Muscle layer of duodenum (tissue), 2 donors: Measurements from ENCODE around the gene BSN.

ENCODE experiments used
- H3K27ac ChIP-seq: one replicate; pipeline ENCODE4 v1.7.0; 2013; ENCODE audit warnings: mild to moderate bottlenecking, low read length
- H3K27me3 ChIP-seq: one replicate; pipeline ENCODE4 v1.7.0; 2013; ENCODE audit warnings: low read depth, mild to moderate bottlenecking, control low read depth, low read length
- H3K36me3 ChIP-seq, 2 donors: one replicate each; pipeline ENCODE4 v1.7.0; 2013; ENCODE audit warnings: low read length in 2 of 2, control low read depth in 1 of 2, mild to moderate bottlenecking in 1 of 2; ENCODE audit not compliant: insufficient read depth in 2 of 2, control insufficient read depth in 1 of 2
- H3K4me1 ChIP-seq, 2 donors: one replicate each; pipeline ENCODE4 v1.7.0; 2013; ENCODE audit warnings: low read length in 2 of 2, mild to moderate bottlenecking in 2 of 2, control low read depth in 1 of 2, moderate library complexity in 1 of 2; ENCODE audit not compliant: insufficient read depth in 2 of 2, control insufficient read depth in 1 of 2
- H3K4me3 ChIP-seq, 2 donors: one replicate each; pipeline ENCODE4 v1.7.0; 2013; ENCODE audit warnings: low read length in 2 of 2, low read depth in 1 of 2, mild to moderate bottlenecking in 1 of 2
- H3K9me3 ChIP-seq, 2 donors: one replicate each; pipeline ENCODE4 v1.7.0; 2013; ENCODE audit warnings: low read length in 2 of 2, control low read depth in 1 of 2, mild to moderate bottlenecking in 1 of 2; ENCODE audit not compliant: control insufficient read depth in 1 of 2
- donor health status: healthy.

BSN gene

GRCh38 chr3:49658711-49659110, 104.4 kb downstream of the BSN start:
- H3K9me3 ChIP-seq: no peaks in the 10 kb centered on the region
- no peak overlapping the region for H3K27ac ChIP-seq
- H3K4me1 ChIP-seq: peaks cover 0 to 5% of the 10 kb centered on the region in 2 donors
- H3K4me3 ChIP-seq: no peak overlapping the region
- no peaks in the 10 kb centered on the region for H3K27me3 ChIP-seq
- no peaks in the 10 kb centered on the region for H3K36me3 ChIP-seq

DNA sequence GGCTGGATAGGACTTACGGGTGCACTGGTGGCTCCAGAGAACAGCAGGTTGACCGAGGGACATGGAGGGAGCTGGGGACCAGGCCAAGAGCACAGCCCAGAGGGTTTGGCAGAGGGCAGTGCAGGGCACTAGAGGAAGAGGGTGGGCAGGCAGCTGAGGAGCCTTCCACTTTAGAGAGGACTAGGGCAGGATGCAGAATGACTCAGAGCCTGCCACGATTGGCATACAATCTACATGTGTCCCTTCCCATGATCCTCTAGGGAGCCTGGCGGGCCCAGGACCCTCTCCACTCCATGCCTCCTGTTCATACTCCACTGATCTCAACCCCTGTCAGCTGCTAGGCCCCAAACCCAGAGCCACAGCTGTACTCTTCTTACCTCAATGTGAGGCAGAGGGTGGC, 105.5 kb downstream of the BSN start:
- peaks cover 0 to 5% of the 10 kb centered on the region in 2 donors for H3K4me1 ChIP-seq
- no peak overlapping the region for H3K27ac ChIP-seq
- H3K4me3 ChIP-seq: no peak overlapping the region
- H3K27me3 ChIP-seq: no peaks in the 10 kb centered on the region
- no peaks in the 10 kb centered on the region for H3K9me3 ChIP-seq
- no peaks in the 10 kb centered on the region for H3K36me3 ChIP-seq

- H3K27ac ChIP-seq: no peak overlapping the region
Measured at GRCh38 chr3:49661281-49661680, 107.0 kb downstream of the BSN start.

DNA sequence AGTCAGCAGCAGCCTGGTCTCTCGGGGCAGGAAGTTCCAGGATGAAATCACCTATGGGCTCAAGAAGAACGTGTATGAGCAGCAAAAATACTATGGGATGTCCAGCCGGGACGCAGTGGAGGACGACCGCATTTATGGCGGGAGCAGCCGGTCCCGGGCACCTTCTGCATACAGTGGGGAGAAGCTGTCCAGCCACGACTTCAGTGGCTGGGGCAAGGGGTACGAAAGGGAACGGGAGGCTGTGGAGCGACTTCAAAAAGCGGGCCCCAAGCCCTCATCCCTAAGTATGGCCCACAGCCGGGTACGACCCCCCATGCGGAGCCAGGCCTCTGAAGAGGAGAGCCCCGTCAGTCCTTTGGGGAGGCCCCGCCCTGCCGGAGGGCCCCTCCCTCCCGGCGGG, 107.7 kb downstream of the BSN start:
- Histone ChIP-seq H3K4me3 (no peak overlapping the region), H3K27me3 (no peaks in the 10 kb centered on the region), H3K4me1 (no peaks in the 10 kb centered on the region), H3K9me3 (no peaks in the 10 kb centered on the region), H3K27ac (no peak overlapping the region), H3K36me3 (no peaks in the 10 kb centered on the region)

More at GRCh38 chr3:49661281-49661680, 107.0 kb downstream of the BSN start:
- Histone ChIP-seq H3K4me1 (peaks cover 0 to 5% of the 10 kb centered on the region in 2 donors), H3K27me3 (no peaks in the 10 kb centered on the region), H3K4me3 (no peak overlapping the region), H3K9me3 (no peaks in the 10 kb centered on the region), H3K36me3 (no peaks in the 10 kb centered on the region)

DNA sequence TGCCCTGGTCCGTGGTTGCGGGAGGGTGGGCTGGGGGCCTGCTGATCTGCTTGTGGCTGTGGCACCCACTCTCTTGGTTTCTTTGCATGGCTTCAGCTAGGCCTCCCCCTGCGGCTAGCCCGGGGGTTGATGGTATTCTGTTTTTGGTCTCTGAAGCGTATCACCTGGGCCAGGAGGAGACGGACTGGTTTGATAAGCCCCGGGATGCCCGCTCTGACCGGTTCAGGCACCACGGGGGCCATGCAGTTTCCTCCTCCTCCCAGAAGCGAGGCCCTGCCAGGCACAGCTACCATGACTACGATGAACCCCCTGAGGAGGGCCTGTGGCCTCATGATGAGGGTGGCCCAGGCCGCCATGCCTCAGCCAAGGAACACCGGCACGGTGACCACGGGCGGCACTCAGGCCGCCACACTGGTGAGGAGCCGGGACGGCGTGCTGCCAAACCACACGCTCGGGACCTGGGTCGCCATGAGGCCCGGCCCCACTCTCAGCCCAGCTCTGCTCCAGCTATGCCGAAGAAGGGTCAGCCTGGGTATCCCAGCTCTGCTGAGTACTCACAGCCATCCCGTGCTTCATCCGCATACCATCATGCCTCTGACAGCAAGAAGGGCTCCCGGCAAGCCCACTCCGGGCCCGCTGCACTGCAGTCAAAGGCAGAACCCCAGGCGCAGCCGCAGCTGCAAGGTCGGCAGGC, 108.6 kb downstream of the BSN start:
- Histone ChIP-seq H3K4me3 (no peak overlapping the region), H3K4me1 (no peaks in the 10 kb centered on the region), H3K36me3 (no peaks in the 10 kb centered on the region), H3K9me3 (no peaks in the 10 kb centered on the region), H3K27me3 (no peaks in the 10 kb centered on the region), H3K27ac (no peak overlapping the region)

DNA sequence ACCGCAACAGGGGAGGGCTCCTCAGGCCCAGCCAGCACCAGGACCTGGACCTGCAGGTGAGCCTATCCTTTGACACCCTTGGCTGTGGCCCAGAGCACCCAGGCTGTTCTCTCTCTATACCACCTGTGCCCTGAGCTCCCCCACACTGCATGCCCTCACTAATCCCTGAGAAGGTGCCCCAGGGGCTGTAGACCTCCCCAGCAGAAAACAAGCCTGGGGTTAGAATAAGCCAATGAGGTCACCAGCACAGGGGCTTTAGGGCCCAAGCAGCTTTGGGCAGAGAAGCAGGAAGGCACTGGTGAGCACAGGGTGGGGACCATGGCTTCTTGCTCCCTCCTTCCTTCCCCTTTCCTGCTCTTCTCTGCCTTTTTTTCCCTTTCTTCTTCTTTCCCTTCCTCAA, 109.6 kb downstream of the BSN start:
- no peak overlapping the region for H3K4me3 ChIP-seq
- H3K36me3 ChIP-seq: no peaks in the 10 kb centered on the region
- no peaks in the 10 kb centered on the region for H3K9me3 ChIP-seq
- no peak overlapping the region for H3K27ac ChIP-seq
- H3K27me3 ChIP-seq: no peaks in the 10 kb centered on the region
- H3K4me1 ChIP-seq: no peaks in the 10 kb centered on the region

DNA sequence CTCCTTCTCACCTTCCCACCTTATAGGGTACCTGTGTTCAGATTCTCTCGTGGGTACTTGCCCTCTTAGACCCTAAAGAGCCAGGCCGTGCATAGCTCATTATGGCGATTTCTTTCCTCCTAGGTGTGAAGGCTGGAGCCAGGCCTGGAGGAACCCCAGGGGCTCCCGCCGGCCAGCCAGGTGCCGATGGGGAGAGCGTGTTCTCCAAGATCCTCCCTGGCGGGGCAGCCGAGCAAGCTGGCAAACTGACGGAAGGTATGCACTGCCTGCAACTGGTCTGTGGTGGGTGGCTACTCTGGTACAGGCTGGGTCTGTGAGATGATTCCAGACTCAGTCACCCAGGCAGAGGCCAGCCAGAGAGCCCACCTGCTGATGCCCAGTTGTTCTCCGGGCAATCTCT, 110.0 kb downstream of the BSN start:
- Histone ChIP-seq H3K27ac (no peak overlapping the region), H3K27me3 (no peaks in the 10 kb centered on the region), H3K36me3 (no peaks in the 10 kb centered on the region), H3K4me1 (no peaks in the 10 kb centered on the region), H3K9me3 (no peaks in the 10 kb centered on the region), H3K4me3 (no peak overlapping the region)

- Histone ChIP-seq H3K4me3 (no peak overlapping the region), H3K27me3 (no peaks in the 10 kb centered on the region), H3K36me3 (no peaks in the 10 kb centered on the region), H3K27ac (no peak overlapping the region), H3K4me1 (no peaks in the 10 kb centered on the region), H3K9me3 (no peaks in the 10 kb centered on the region)
Measured at GRCh38 chr3:49665822-49666519, 111.7 kb downstream of the BSN start.

DNA sequence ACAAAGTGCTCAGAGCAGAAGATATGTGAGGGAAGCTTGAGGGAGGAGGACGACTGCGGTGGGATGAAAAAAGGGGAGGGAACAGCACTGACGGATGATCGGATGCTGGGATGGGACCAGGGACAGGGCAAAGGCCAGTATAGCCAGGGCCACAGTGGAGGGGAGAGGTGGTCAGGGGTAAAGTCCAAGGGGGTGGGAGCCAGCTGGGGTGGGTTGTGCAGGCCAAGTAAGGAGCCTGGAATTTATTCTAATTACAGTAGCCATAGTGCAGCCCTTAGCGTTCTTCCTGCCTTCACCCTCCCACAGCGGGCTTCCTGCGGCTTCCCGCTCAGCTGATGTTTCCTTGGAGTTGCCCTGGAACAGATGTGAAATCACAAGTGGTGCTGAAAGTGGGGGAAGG, 112.3 kb downstream of the BSN start:
- no peaks in the 10 kb centered on the region for H3K36me3 ChIP-seq
- H3K27me3 ChIP-seq: no peaks in the 10 kb centered on the region
- H3K9me3 ChIP-seq: no peaks in the 10 kb centered on the region
- no peaks in the 10 kb centered on the region for H3K4me1 ChIP-seq
- H3K4me3 ChIP-seq: no peak overlapping the region
- no peak overlapping the region for H3K27ac ChIP-seq

- Histone ChIP-seq H3K4me1 (no peaks in the 10 kb centered on the region), H3K4me3 (no peak overlapping the region), H3K27me3 (no peaks in the 10 kb centered on the region), H3K27ac (no peak overlapping the region), H3K9me3 (no peaks in the 10 kb centered on the region), H3K36me3 (no peaks in the 10 kb centered on the region)
Measured at GRCh38 chr3:49667701-49668413, 113.6 kb downstream of the BSN start.

DNA sequence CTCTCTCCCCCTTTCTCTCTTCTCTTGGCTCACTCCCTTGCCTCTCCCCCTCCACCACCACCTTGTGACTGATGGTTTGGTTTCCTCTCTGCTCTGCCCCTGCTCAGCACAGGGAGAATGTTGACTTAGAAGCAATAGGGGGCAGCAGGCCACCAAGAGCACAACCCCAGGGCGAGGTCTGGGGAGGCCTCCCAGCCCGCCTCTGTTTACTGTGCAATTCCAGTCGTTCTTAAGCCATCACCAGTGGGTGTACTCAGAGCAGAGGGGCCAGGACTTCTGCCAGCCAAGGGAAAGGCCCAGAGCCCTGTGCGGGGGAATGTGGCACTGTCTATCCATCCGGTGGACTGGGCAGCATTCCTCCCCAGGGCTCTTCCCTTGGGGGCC, 114.1 kb downstream of the BSN start:
- H3K27me3 ChIP-seq: no peaks in the 10 kb centered on the region
- H3K4me3 ChIP-seq: no peak overlapping the region
- H3K27ac ChIP-seq: no peak overlapping the region
- no peaks in the 10 kb centered on the region for H3K36me3 ChIP-seq
- H3K9me3 ChIP-seq: no peaks in the 10 kb centered on the region
- peaks cover 0 to 3% of the 10 kb centered on the region in 2 donors for H3K4me1 ChIP-seq
